ENCODE data around the gene ZFP36. TPM values are rescaled to one million over a fixed set of nuclear protein-coding genes. Genes with fewer than 3 reads are reported as not detected.
A peak's percentile ranks its signal among the peaks of the same experiment; 100 is the strongest.

The ZFP36 gene
- total RNA-seq, 2 experiments from 2014 or later: 92.5 to 93.4 TPM

- CTCF ChIA-PET: interaction anchor here (1.8 to 3.8 kb wide), 2 partner anchors 10 to 21 kb away, joined by 4 to 16 read pairs; no protein-coding TSS in a partner anchor
- DNase-seq: no peak
- POLR2A ChIA-PET: interaction anchor here (1.1 kb wide), 1 partner anchor 17 kb away, joined by 3 read pairs; the partner anchor contains the start of gene RPS16
- Mint-ChIP-seq H3K36me3 (ENCODE audit: low read depth) (peaks cover 28% of the 10 kb centered on the region), H3K27ac (peak overlapping the region; percentile 25), H3K4me1 (peaks cover 12% of the 10 kb centered on the region), H3K9me3 (no peaks in the 10 kb centered on the region), H3K4me3 (no peak overlapping the region), H3K27me3 (no peaks in the 10 kb centered on the region)
Measured at GRCh38 chr19:39419003-39419402, 12.4 kb downstream of the ZFP36 start.

GRCh38 chr19:39420769-39421168 is 14.1 kb downstream of the ZFP36 start:
- H3K4me3 Mint-ChIP-seq: no peak overlapping the region
- CTCF ChIA-PET: interaction anchor here (1.2 to 3.8 kb wide), 5 partner anchors 9 to 85 kb away, joined by 4 to 16 read pairs (median 5); partner anchors contain the start of genes GMFG, MED29, PAF1 and PLEKHG2
- H3K4me1 Mint-ChIP-seq: no peaks in the 10 kb centered on the region
- DNase-seq: no peak
- H3K36me3 Mint-ChIP-seq (ENCODE audit: low read depth): peaks cover 21% of the 10 kb centered on the region
- POLR2A ChIA-PET: no interaction called here
- no peaks in the 10 kb centered on the region for H3K9me3 Mint-ChIP-seq
- H3K27me3 Mint-ChIP-seq: no peaks in the 10 kb centered on the region
- no peak overlapping the region for H3K27ac Mint-ChIP-seq

- no peaks in the 10 kb centered on the region for H3K4me1 Mint-ChIP-seq
- peaks cover 21% of the 10 kb centered on the region for H3K36me3 Mint-ChIP-seq (ENCODE audit: low read depth)
- no peaks in the 10 kb centered on the region for H3K27me3 Mint-ChIP-seq
- no peak overlapping the region for H3K4me3 Mint-ChIP-seq
- ChIA-PET POLR2A (interaction anchor here (0.6 kb wide), 1 partner anchor 411 kb away, joined by 3 read pairs; no protein-coding TSS in a partner anchor), CTCF (interaction anchor here (0.7 to 2.2 kb wide), 4 partner anchors 10 to 80 kb away, joined by 3 to 11 read pairs (median 4); partner anchors contain the start of genes MED29, PAF1, PLEKHG2 and SAMD4B)
- no peak for DNase-seq
- H3K9me3 Mint-ChIP-seq: no peaks in the 10 kb centered on the region
- no peak overlapping the region for H3K27ac Mint-ChIP-seq
Measured at GRCh38 chr19:39422020-39422419, 15.4 kb downstream of the ZFP36 start.

DNA sequence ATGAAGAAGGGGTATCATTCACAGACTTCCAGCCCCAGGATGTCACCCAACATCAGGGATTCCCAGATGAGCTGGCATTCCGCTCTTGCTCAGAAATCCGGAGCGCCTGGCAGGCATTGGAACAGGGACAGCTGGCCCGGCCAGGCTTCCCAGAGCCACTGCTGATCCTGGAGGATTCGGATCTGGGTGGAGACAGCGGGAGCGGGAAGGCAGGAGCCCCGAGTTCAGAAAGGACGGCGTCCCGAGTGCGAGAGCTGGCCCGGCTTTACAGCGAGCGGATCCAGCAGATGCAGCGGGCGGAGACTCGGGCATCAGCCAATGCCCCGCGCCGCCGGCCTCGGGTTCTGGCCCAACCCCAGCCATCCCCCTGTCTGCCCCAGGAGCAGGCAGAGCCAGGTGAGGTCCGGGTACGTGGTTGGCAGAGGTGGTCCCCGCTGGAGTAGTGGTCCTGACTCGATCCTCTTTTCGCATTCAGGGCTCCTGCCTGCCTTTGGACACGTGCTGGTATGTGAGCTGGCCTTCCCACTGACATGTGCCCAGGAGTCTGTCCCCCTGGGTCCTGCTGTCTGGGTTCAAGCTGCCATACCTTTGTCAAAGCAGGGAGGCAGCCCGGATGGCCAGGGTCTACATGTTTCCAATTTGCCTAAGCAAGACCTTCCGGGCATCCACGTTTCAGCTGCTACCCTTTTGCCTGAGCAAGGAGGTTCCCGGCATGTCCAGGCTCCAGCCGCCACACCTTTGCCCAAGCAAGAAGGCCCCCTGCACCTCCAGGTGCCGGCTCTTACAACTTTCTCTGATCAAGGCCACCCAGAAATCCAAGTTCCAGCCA is 16.8 kb downstream of the ZFP36 start:
- H3K36me3 Mint-ChIP-seq (ENCODE audit: low read depth): peaks cover 19% of the 10 kb centered on the region
- no peaks in the 10 kb centered on the region for H3K27me3 Mint-ChIP-seq
- H3K4me3 Mint-ChIP-seq: no peak overlapping the region
- no peaks in the 10 kb centered on the region for H3K4me1 Mint-ChIP-seq
- ChIA-PET CTCF (interaction anchor here (0.6 to 2.3 kb wide), 4 partner anchors 11 to 26 kb away, joined by 3 to 9 read pairs (median 4); partner anchors contain the start of genes PLEKHG2 and RPS16), POLR2A (interaction anchor here (0.8 kb wide), 1 partner anchor 12 kb away, joined by 3 read pairs; the partner anchor contains the start of gene RPS16)
- DNase-seq: no peak
- H3K9me3 Mint-ChIP-seq: no peaks in the 10 kb centered on the region
- no peak overlapping the region for H3K27ac Mint-ChIP-seq

DNA sequence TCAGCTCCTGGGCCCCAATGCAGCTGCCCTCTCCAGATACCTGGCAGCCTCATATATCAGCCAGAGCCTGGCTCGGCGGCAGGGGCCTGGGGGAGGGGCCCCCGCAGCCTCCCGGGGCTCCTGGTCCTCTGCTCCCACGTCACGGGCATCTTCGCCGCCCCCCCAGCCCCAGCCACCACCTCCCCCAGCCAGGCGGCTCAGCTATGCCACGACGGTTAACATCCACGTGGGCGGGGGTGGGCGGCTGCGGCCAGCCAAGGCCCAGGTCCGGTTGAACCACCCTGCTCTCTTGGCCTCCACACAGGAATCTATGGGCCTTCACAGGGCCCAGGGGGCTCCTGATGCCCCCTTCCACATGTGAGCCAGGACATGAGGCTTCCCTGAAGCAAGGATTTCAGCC is 18.3 kb downstream of the ZFP36 start:
- Mint-ChIP-seq H3K27ac (no peak overlapping the region), H3K4me1 (no peaks in the 10 kb centered on the region), H3K27me3 (no peaks in the 10 kb centered on the region), H3K36me3 (ENCODE audit: low read depth) (peaks cover 12% of the 10 kb centered on the region), H3K9me3 (no peaks in the 10 kb centered on the region), H3K4me3 (no peak overlapping the region)
- ChIA-PET CTCF (interaction anchor here (0.6 to 2.3 kb wide), 4 partner anchors 13 to 134 kb away, joined by 4 to 9 read pairs (median 5); partner anchors contain the start of gene PLEKHG2), POLR2A (no interaction called here)
- no peak for DNase-seq

DNA sequence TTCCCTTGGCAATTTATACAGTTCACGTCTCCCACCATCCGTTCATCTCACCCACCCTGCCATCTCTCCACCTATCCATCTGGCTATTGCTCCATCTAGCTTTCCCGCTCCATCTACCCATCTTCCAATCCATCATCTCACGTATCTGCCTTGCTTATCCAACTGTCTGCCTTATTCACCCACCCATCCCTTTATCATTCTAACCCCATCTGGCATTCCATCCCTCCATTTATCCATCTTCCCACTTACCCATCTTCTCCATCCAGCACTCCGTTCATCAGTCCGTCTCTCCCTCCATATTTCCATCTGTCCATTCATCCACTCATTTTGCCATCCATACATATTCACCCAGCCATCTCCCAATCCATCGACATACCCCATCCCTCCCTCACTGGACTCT is 19.1 kb downstream of the ZFP36 start:
- ChIA-PET CTCF (interaction anchor here (0.6 to 1.4 kb wide), 2 partner anchors 14 to 135 kb away, joined by 4 to 6 read pairs; partner anchors contain the start of gene PLEKHG2), POLR2A (no interaction called here)
- Mint-ChIP-seq H3K4me3 (no peak overlapping the region), H3K9me3 (no peaks in the 10 kb centered on the region), H3K27ac (no peak overlapping the region), H3K27me3 (no peaks in the 10 kb centered on the region), H3K4me1 (peaks cover 5% of the 10 kb centered on the region), H3K36me3 (ENCODE audit: low read depth) (peaks cover 12% of the 10 kb centered on the region)
- DNase-seq: no peak

DNA sequence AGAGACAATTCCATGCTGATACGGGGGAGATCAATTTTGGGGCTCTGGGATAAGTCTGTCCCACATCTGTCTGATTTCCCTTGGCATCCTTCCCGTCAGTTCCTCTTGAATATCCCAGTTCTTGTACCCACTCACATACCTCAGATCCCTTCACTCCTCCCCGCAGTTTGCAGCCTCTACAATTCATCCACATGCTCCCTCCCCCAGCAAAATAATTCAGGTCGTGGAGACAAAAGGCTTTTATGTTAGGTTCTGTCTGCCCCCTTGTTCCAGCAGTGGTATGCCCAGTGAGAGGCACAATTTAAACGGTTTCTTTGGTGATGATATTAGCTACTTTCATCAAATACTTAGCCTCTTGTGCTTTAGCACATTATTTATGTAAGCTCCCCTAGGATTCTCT is 19.5 kb downstream of the ZFP36 start:
- ChIA-PET POLR2A (no interaction called here), CTCF (interaction anchor here (1.4 kb wide), 1 partner anchor 14 kb away, joined by 6 read pairs; the partner anchor contains the start of gene PLEKHG2)
- DNase-seq: no peak
- H3K9me3 Mint-ChIP-seq: no peaks in the 10 kb centered on the region
- peaks cover 9% of the 10 kb centered on the region for H3K4me1 Mint-ChIP-seq
- no peak overlapping the region for H3K4me3 Mint-ChIP-seq
- no peaks in the 10 kb centered on the region for H3K27me3 Mint-ChIP-seq
- peak overlapping the region; percentile 14 for H3K27ac Mint-ChIP-seq
- peaks cover 13% of the 10 kb centered on the region for H3K36me3 Mint-ChIP-seq (ENCODE audit: low read depth)

DNA sequence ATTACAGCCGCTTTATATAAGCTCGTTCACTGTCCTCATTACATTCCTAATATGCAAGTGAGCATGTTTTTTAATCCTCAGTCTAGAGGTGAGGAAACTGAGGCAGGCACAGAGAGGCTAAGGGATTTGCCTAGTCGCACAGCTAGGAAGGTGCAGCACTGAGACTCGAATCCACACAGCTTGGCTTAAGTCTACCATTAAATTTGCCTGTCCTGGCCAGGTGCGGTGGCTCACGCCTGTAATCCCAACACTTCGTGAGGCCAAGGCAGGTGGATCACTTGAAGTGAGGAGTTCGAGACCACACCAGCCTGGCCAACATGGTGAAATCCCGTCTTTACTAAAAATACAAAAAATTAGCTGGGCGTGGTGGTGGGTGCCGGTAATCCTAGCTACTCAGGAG is 21.1 kb downstream of the ZFP36 start:
- no peak for DNase-seq
- no peaks in the 10 kb centered on the region for H3K27me3 Mint-ChIP-seq
- no peak overlapping the region for H3K27ac Mint-ChIP-seq
- no peaks in the 10 kb centered on the region for H3K9me3 Mint-ChIP-seq
- ChIA-PET POLR2A (interaction anchor here (0.9 kb wide), 1 partner anchor 8 kb away, joined by 3 read pairs; the partner anchor contains the start of gene RPS16), CTCF (interaction anchor here (2.3 kb wide), 1 partner anchor 30 kb away, joined by 5 read pairs; no protein-coding TSS in a partner anchor)
- no peak overlapping the region for H3K4me3 Mint-ChIP-seq
- peaks cover 15% of the 10 kb centered on the region for H3K4me1 Mint-ChIP-seq
- H3K36me3 Mint-ChIP-seq (ENCODE audit: low read depth): peaks cover 16% of the 10 kb centered on the region

- H3K36me3 Mint-ChIP-seq (ENCODE audit: low read depth): peaks cover 21% of the 10 kb centered on the region
- H3K4me1 Mint-ChIP-seq: peaks cover 23% of the 10 kb centered on the region
- H3K4me3 Mint-ChIP-seq: no peak overlapping the region
- H3K27ac Mint-ChIP-seq: no peak overlapping the region
- no peaks in the 10 kb centered on the region for H3K9me3 Mint-ChIP-seq
- DNase-seq: no peak
- no peaks in the 10 kb centered on the region for H3K27me3 Mint-ChIP-seq
- ChIA-PET POLR2A (interaction anchor here (0.6 to 0.9 kb wide), 3 partner anchors 7 to 41 kb away, joined by 3 to 5 read pairs (median 3); partner anchors contain the start of genes RPS16 and SUPT5H), CTCF (interaction anchor here (1.2 to 2.4 kb wide), 3 partner anchors 10 to 30 kb away, joined by 5 to 16 read pairs (median 7); partner anchors contain the start of gene PLEKHG2)
Measured at GRCh38 chr19:39428283-39429112, 21.9 kb downstream of the ZFP36 start.

- Mint-ChIP-seq H3K27ac (peak overlapping the region; percentile 80), H3K36me3 (ENCODE audit: low read depth) (peaks cover 31% of the 10 kb centered on the region), H3K9me3 (no peaks in the 10 kb centered on the region), H3K27me3 (no peaks in the 10 kb centered on the region), H3K4me3 (peak overlapping the region; percentile 34), H3K4me1 (peaks cover 41% of the 10 kb centered on the region)
- peak; percentile 56 for DNase-seq
- ChIA-PET CTCF (interaction anchor here (0.6 to 2.4 kb wide), 3 partner anchors 12 to 861 kb away, joined by 3 to 16 read pairs (median 4); no protein-coding TSS in a partner anchor), POLR2A (no interaction called here)
Measured at GRCh38 chr19:39430675-39431593, 24.3 kb downstream of the ZFP36 start.

- CTCF ChIA-PET: interaction anchor here (1.6 to 2.9 kb wide), 2 partner anchors 21 to 35 kb away, joined by 6 to 16 read pairs; partner anchors contain the start of gene PLEKHG2
Measured at GRCh38 chr19:39432677-39433025, 26.0 kb downstream of the ZFP36 start.

More at GRCh38 chr19:39432677-39433025, 26.0 kb downstream of the ZFP36 start:
- POLR2A ChIA-PET: no interaction called here
- no peak overlapping the region for H3K27ac Mint-ChIP-seq
- H3K36me3 Mint-ChIP-seq (ENCODE audit: low read depth): peaks cover 31% of the 10 kb centered on the region
- H3K9me3 Mint-ChIP-seq: no peaks in the 10 kb centered on the region
- peaks cover 51% of the 10 kb centered on the region for H3K4me1 Mint-ChIP-seq
- no peak for DNase-seq
- H3K27me3 Mint-ChIP-seq: peaks cover 3% of the 10 kb centered on the region
- H3K4me3 Mint-ChIP-seq: no peak overlapping the region

Data from activated CD4-positive, alpha-beta T cell treated with anti-CD3 and anti-CD28 coated beads, Interleukin-2, amount 10 ng/mL, durations not matched to agents 7 days and 5 days (primary cell).